ENCODE measurements around the gene ADGRF3.
"Not testable (repeated sequence)": the region's sequence is repeated elsewhere in the genome, so short reads cannot be mapped to it uniquely, and the experiment has no call there.

ADGRF3 gene

GRCh38 chr2:26317377-26318105, 29.0 kb downstream of the ADGRF3 start:
- no peak for DNase-seq

- no peak for DNase-seq
Measured at GRCh38 chr2:26316845-26317244, 29.7 kb downstream of the ADGRF3 start.

GRCh38 chr2:26316041-26316440, 30.5 kb downstream of the ADGRF3 start:
- DNase-seq, result no peak

GRCh38 chr2:26314243-26314642, 32.3 kb downstream of the ADGRF3 start:
- no peak for DNase-seq

- no peak for DNase-seq
Measured at GRCh38 chr2:26313446-26313845, 33.1 kb downstream of the ADGRF3 start.

GRCh38 chr2:26312471-26312870, 34.1 kb downstream of the ADGRF3 start:
- DNase-seq, result no peak

- no peak for DNase-seq
Measured at GRCh38 chr2:26309921-26310320, 36.7 kb downstream of the ADGRF3 start.

- DNase-seq, result no peak
Measured at GRCh38 chr2:26305540-26305939, 41.0 kb downstream of the ADGRF3 start.

GRCh38 chr2:26305094-26305493, 41.5 kb downstream of the ADGRF3 start:
- DNase-seq, result not testable (repeated sequence)

- DNase-seq, result no peak
Measured at GRCh38 chr2:26302846-26303245, 43.7 kb downstream of the ADGRF3 start.

GRCh38 chr2:26300234-26300925, 46.2 kb downstream of the ADGRF3 start:
- no peak for DNase-seq

GRCh38 chr2:26299471-26300101, 47.0 kb downstream of the ADGRF3 start:
- no peak for DNase-seq

GRCh38 chr2:26298638-26299393, 47.8 kb downstream of the ADGRF3 start:
- no peak for DNase-seq

- DNase-seq, result no peak
Measured at GRCh38 chr2:26298286-26298637, 48.3 kb downstream of the ADGRF3 start.

- DNase-seq, result no peak
Measured at GRCh38 chr2:26297061-26297460, 49.5 kb downstream of the ADGRF3 start.

- DNase-seq, result no peak
Measured at GRCh38 chr2:26295511-26295910, 51.1 kb downstream of the ADGRF3 start.

- no peak for DNase-seq
Measured at GRCh38 chr2:26292646-26293045, 53.9 kb downstream of the ADGRF3 start.

GRCh38 chr2:26290001-26290400, 56.6 kb downstream of the ADGRF3 start:
- DNase-seq, result no peak

- DNase-seq, result no peak
Measured at GRCh38 chr2:26285931-26286330, 60.7 kb downstream of the ADGRF3 start.

- DNase-seq, result no peak
Measured at GRCh38 chr2:26284132-26284531, 62.5 kb downstream of the ADGRF3 start.

- DNase-seq, result no peak
Measured at GRCh38 chr2:26283606-26284005, 63.0 kb downstream of the ADGRF3 start.

- no peak for DNase-seq
Measured at GRCh38 chr2:26281226-26281625, 65.4 kb downstream of the ADGRF3 start.

- DNase-seq, result no peak
Measured at GRCh38 chr2:26279886-26280285, 66.7 kb downstream of the ADGRF3 start.
